HG02763 (cell line): ENCODE data around the gene COL27A1.

ENCODE experiments used
- ATAC-seq: cut with Tn5 transposase; IDR thresholded peaks from one replicate; pipeline ENCODE4 v1.9.1; 2021; ENCODE audit warnings: mild to moderate bottlenecking, moderate library complexity; ENCODE audit not compliant: unreplicated experiment

COL27A1 gene

DNA sequence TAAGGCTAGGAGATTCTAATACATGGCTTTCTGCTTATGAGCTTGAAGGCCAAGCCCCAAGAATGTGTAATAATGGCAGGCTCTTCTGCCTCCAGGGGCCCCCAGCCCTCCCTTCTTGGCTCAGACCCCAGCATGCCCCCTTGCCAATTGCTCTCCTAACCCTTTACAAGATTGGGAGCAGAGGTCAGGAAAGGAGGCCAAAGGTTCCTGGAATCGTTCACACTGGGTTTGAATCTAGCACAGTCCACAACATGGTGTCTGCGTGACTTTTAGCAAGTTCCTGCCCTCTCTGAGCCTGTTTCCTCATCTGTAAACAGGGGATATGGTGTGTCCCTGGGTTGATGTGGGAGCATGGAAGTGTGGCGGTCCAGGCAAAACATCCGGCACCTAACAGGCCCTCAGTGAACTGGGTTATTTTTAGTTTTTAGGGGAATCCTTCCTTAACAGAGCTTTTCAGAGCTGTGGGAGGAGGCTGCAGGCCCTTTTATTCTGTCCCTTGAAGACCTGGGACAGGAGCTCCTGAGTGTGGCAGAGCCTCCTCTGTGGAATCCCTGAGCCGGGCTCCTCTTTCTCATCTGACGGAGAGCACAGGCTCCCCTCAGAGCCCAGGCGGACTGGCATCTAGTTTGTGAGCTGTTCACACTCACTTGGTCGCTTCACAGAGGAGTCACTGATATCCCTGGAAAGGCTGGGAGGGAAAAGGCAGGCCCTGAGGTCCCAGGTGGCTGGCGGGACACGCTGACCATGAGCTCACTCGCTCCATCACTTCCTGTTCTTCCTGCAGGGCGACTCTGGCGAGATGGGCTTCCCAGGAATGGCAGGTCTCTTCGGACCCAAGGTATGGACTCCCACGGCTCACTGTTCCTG lies 144.2 kb downstream of the COL27A1 start:
- no peak for ATAC-seq

DNA sequence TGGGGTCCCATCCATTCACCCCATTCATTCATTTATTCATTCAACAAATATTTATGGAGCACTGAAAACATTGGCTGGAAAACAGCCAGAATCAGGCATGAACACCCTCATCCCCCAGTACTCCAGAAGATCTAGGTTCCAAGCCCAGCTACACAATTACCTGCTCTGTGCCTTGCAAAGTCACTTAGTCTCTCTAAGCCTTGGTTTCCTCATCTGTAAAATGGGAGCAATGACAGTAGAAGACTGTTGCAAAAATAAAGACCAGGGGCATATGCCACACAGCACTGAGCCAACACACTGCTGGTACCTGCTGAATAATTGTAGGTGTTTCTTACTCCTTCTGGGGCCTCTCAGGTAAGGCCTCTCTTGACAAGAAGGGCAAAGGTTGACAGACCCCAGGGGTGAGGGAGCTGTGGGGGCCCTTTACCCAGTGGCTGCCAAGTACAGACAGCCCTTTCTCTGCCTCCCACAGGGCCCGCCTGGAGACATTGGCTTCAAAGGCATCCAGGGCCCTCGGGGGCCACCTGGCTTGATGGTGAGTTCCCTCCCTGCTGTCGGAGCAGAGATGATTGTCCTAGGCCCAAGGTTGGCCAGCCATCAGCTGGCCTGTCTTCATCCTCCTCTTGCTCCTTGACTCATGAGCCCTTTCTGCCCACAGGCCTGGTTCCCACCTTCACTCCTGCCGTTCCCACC lies 145.0 kb downstream of the COL27A1 start:
- no peak for ATAC-seq

- ATAC-seq, result no peak
Observed at GRCh38 chr9:114300846-114301797, 145.8 kb downstream of the COL27A1 start.

DNA sequence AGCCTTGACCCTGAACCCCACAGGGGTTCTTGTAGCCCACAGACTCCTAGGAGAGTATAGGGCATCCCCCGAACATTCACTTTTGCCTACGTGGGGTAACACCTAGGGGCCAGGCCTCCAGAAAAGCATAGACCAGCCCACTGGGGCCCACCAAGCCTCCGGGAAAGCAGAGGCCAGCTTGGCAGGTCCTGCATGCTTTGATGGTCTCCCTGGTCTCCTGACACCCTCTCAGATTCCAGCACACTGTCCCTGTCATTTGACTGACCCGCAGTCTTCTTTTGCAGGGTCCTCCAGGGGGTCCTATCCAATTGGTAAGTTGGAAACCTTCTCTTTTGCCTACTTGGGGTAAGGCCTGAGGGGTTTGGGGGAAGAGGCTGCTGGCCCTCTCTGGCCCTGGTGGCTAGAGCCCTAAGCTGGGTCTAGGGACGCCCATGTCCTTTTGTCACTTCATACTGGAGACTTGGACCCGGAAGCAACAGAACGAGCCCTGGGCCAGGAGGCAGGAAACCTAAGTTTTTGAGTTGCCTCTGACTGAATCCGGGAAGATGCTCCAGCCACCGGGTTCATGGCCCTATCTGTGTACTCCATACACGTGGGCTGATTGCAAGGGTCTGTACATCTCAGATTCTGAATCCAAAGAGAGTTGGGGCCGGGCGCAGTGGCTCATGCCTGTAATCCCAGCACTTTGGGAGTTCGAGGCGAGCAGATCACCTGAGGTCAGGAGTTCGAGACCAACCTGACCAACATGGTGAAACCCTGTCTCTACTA lies 146.6 kb downstream of the COL27A1 start:
- ATAC-seq, result no peak

DNA sequence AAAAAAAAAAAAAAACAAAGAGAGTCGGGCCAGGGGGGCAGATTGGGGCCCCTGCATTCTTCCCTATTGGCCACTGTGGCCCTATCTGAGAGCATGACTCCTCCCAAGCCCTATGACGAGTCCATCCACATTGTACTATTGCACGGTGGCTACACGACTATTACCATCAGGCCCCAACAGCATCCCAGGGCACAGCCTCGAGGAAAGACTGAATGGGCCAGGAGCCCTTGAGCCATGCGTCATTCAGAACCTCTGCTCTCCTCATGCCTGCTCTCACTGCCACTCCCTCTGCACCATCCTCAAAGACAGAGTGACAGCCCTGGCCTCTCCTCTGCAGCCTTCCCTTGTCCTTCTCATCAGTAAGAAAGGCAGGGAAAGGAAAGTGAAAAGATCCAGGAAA lies 147.4 kb downstream of the COL27A1 start:
- ATAC-seq, result no peak

GRCh38 chr9:114303571-114303970 lies 148.2 kb downstream of the COL27A1 start:
- no peak for ATAC-seq

DNA sequence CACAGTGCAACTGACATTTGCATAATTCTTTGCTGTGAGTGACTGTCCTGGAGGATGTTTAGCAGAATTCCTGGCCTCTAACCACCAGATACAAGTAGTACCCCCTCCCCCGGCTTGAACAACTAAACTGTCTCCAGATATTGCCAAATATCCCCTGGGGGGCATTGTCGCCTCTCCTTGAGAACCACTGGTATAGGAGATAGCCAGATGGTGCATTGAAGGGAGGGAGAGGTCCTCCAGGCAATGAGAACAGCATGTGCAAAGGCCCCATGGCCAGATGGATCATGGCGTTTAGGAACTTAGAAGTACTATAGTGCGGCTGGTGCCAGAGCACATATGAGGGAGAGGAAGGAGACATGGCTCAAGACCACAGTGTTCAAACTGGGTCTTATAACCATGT lies 148.6 kb downstream of the COL27A1 start:
- no peak for ATAC-seq

DNA sequence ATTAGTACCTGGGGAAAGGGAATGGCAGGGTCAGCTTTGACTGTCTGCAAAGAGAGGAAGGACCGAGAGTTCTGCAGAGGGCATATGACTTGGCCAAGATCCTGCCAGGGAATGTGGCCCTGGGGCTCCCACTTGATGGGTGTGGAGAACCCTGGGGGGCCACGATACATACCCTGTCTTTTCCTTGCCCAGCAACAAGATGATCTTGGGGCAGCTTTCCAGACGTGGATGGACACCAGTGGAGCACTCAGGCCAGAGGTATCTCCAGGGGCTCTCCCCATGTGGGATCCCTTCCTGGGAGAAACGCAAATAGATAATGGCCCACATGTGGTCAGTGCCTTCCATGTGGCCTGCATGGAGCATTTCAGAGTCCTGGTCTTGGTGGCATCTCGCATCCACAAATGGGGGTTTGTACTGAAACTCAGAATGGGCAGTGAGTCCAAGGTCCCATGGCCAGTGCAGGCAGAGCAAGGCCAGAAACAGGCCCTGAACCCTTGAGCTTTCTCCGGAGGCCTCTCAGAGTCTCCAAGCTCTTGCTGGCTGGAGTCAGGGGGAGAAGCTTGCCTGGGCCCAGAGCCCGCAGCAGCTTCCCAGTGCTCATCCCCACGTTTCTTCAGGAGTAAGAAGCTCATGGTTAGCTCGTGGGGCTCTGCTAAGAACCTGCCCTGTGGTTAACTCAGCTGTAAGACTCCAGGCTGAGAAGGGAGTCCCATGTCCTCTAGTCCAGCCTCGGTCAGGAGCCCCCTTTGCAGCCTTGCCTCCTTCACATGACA lies 149.3 kb downstream of the COL27A1 start:
- ATAC-seq, result no peak

GRCh38 chr9:114307899-114308267 lies 152.5 kb downstream of the COL27A1 start:
- no peak for ATAC-seq

- no peak for ATAC-seq
Observed at GRCh38 chr9:114308361-114308950, 153.1 kb downstream of the COL27A1 start.

GRCh38 chr9:114309096-114309495 lies 153.8 kb downstream of the COL27A1 start:
- ATAC-seq, result no peak

GRCh38 chr9:114310471-114311450 lies 155.4 kb downstream of the COL27A1 start:
- no peak for ATAC-seq

GRCh38 chr9:114311571-114312512 lies 156.5 kb downstream of the COL27A1 start:
- ATAC-seq, result no peak

DNA sequence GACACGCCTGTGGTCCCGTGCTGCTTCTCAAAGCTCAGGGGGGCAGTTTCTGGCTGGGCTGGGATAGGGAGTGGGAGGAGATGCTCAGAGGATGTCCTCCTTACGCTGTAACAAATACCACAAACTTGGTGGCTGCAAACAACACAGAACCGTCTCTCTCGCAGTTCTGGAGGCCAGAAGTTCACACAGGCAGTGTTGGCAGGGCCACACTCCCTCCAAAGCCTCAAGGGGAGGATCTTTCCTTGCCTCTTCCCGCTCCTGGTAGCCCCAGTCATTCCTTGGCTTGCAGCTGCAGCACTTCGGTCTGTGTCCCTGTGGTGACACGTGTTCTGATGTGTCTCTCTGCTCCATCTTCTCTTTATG lies 157.2 kb downstream of the COL27A1 start:
- no peak for ATAC-seq

- ATAC-seq, result no peak
Observed at GRCh38 chr9:114313186-114313585, 157.8 kb downstream of the COL27A1 start.

- ATAC-seq, result no peak
Observed at GRCh38 chr9:114314256-114314867, 159.0 kb downstream of the COL27A1 start.
